ENCODE data around the gene SLC25A4.

DNA sequence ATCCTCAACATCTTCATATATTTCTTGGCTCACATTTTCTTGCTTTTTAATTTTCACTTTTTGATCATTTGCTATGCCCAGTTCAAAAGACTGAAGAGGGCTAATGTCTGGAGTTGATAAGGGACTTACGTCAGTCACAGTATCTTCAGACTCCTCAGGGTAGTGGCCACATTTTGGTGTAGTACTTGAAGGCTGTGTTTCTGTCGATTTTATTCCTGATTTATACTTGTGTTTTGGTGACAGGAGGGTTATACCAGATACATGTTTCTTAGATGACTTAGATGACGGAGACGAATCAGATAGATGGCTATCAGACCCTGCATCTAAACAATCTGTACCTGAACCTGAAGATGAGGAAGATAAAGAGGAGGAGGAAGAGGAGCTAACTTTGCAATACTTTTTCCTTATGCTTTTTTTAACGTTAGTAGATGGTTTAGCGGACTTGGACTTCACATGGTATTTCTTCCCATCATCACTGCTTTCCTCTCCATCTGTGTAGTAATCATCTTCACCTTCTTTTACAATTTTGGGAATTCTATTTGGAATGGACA is 47.3 kb downstream of the SLC25A4 start:
- TF ChIP-seq POLR2A (IDR thresholded peaks at IDR 0.05): no peak
- TF ChIP-seq, protein P1, sequence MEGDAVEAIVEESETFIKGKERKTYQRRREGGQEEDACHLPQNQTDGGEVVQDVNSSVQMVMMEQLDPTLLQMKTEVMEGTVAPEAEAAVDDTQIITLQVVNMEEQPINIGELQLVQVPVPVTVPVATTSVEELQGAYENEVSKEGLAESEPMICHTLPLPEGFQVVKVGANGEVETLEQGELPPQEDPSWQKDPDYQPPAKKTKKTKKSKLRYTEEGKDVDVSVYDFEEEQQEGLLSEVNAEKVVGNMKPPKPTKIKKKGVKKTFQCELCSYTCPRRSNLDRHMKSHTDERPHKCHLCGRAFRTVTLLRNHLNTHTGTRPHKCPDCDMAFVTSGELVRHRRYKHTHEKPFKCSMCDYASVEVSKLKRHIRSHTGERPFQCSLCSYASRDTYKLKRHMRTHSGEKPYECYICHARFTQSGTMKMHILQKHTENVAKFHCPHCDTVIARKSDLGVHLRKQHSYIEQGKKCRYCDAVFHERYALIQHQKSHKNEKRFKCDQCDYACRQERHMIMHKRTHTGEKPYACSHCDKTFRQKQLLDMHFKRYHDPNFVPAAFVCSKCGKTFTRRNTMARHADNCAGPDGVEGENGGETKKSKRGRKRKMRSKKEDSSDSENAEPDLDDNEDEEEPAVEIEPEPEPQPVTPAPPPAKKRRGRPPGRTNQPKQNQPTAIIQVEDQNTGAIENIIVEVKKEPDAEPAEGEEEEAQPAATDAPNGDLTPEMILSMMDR (IDR thresholded peaks at IDR 0.05): no peak

Measured in Peyer's patch (tissue), 4 donors.